Upper lobe of left lung (tissue), 4 donors: ENCODE data around the gene ATF1.

Experiments
- CTCF ChIP-seq, 6 experiments: fragments of 450-650 bp in 4 of 6; fragments of 200-600 bp in 2 of 6; sonication (generic) in 2 of 6; IDR thresholded peaks; one replicate each; pipeline ENCODE4 v1.5.1; 2016 to 2019; ENCODE audit warnings: antibody characterized with exemption in 6 of 6
- POLR2A ChIP-seq, 4 donors: fragments of 450-650 bp; IDR thresholded peaks; one replicate each; pipeline ENCODE4 v1.5.1; 2016 to 2017; ENCODE audit warnings: antibody characterized with exemption in 4 of 4, mild to moderate bottlenecking in 2 of 4
- POLR2AphosphoS5 ChIP-seq, 2 donors: sonication (generic); formaldehyde crosslinking; IDR thresholded peaks; one replicate each; pipeline ENCODE4 v1.5.1; 2017; ENCODE audit warnings: antibody characterized with exemption in 2 of 2

DNA sequence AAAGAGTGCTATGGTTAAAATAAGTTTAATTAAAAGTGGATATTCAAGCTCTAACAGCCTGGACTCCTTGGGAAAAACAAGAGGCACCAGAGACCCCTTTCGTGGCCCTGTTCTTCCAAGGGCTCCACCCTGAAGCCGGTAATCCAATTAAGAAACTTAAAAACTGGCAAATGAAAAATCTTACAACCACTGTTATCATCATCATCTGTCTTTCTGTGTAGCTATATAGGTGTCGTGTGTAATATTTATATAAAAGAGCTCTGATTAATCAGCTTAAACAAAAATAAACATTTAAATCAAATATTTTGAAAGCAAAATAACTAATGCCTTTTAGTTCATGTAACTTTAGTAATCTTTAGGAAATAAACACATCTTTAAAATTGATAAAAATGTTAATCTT, 4.5 kb downstream of the ATF1 start:
- TF ChIP-seq CTCF (IDR thresholded peaks at IDR 0.05) (no peak), POLR2AphosphoS5 (IDR thresholded peaks at IDR 0.05) (no peak), POLR2A (IDR thresholded peaks at IDR 0.05) (no peak)
